Hematopoietic multipotent progenitor cell treated with erythropoietin and hydrocortisone succinate and interleukin-3 and kit ligand, for 15 days (in vitro differentiated cells): ENCODE measurements around the gene B4GALT2.

Experiments used
- DNase-seq: peaks from one replicate; pipeline ENCODE4 v3.0.0-alpha.2; 2015; ENCODE audit warnings: low spot score

B4GALT2 gene

GRCh38 chr1:43984855-43985254 is 5.8 kb downstream of the B4GALT2 start:
- no peak for DNase-seq

- DNase-seq = no peak
Observed at GRCh38 chr1:43985984-43986595, 7.1 kb downstream of the B4GALT2 start.

GRCh38 chr1:43986712-43987111 is 7.7 kb downstream of the B4GALT2 start:
- no peak for DNase-seq

DNA sequence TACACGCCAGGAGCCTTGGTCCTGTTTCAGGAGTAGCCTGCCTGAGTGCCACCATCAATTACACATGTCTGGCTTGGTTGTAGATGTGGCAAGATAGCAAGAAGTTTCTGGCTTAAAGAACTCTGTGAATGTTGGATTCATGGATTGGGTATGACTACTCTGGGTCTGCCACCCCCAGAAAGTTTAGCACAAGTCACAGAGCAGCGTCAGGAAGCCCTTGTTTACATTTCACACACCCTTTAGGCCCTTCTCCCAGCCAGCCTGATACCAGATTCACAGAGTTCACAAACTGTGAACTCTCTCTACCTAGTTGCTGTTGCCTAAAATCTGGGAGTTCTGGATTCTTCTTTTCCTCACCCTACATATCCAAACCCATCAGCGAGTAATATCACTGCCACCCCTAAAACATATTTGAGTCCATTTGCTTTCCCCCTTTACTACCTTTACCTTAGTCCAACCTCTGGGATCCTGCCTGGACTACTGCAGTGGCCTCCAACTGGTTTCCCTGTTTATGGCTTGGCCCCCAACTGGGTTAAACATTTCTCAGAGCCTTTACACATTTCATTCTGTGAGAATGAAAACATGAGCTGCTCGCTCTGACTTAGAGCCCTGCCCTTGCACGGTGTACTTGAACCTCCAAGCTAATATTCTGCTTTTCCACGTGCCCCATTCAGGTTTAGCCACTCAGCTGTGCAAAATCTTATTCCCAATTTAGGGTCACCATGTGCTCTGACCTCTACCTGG is 8.3 kb downstream of the B4GALT2 start:
- no peak for DNase-seq

DNA sequence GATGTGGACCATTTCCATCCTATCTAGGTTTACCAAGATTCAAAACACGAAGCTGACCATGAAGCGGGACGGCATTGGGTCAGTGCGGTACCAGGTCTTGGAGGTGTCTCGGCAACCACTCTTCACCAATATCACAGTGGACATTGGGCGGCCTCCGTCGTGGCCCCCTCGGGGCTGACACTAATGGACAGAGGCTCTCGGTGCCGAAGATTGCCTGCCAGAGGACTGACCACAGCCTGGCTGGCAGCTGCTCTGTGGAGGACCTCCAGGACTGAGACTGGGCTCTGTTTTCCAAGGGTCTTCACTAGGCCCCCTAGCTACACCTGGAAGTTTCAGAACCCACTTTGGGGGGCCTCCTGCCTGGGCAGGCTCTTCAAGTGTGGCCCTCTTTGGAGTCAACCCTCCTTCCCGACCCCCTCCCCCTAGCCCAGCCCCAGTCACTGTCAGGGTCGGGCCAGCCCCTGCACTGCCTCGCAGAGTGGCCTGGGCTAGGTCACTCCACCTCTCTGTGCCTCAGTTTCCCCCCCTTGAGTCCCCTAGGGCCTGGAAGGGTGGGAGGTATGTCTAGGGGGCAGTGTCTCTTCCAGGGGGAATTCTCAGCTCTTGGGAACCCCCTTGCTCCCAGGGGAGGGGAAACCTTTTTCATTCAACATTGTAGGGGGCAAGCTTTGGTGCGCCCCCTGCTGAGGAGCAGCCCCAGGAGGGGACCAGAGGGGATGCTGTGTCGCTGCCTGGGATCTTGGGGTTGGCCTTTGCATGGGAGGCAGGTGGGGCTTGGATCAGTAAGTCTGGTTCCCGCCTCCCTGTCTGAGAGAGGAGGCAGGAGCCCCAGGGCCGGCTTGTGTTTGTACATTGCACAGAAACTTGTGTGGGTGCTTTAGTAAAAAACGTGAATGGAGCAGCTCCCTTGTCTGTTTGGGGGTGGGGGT is 11.5 kb downstream of the B4GALT2 start:
- DNase-seq = no peak

DNA sequence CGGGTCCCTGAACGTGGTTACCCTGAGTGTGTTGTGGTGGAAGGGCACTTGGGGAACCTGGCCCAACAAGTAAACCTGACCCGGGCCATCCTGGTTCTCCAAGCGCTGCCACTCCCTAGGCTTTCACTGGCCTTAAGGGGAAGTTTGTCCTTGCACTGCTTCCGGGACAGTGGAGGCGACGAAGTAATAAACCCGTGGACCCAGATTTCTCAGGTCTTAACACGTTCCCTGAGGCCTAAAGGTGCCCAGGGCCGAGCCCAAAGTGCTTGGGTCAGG is 12.1 kb downstream of the B4GALT2 start:
- no peak for DNase-seq

- DNase-seq = peak; percentile 75
Observed at GRCh38 chr1:43991476-43992231, 12.6 kb downstream of the B4GALT2 start, which contains the start of gene CCDC24. Gene CCDC24, plus strand, starts transcription at chr1:43991599. Its CDS starts 280 bp downstream, at chr1:43991879.

GRCh38 chr1:43992232-43992995 is 13.4 kb downstream of the B4GALT2 start:
- DNase-seq = no peak

DNA sequence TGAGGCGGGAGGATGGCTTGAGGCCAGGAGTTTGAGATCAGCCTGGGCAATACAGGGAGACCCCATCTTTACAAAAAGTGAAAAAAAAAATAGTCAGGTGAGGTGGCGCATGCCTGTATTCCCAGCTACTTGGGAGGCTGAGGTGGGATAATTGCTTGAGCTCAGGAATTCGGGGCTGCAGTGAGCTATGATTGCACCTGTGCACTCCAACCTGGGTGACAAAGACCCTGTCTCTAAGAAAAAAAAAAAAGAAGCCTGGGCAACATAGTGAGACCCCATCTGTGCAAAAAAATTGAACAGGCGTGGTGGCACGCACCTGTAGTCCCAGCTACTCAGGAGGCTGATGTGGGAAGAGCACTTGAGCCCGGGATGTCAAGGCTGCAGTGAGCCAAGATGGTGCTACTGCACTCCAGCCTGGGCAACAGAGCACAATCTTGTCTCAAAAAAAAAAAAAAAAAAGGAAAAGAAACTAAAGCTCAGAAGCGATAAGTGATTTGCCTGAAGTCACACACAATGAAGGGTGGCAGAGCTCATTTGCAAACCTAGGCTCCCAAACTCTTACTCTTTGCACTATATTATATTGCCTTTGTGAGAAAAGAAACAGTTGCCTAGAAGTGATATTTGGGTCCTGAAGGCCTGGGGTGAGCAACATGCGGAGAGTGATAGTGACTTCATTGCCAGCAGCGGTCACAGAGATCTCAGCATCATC is 14.3 kb downstream of the B4GALT2 start:
- no peak for DNase-seq

GRCh38 chr1:43994071-43994470 is 15.1 kb downstream of the B4GALT2 start:
- no peak for DNase-seq

DNA sequence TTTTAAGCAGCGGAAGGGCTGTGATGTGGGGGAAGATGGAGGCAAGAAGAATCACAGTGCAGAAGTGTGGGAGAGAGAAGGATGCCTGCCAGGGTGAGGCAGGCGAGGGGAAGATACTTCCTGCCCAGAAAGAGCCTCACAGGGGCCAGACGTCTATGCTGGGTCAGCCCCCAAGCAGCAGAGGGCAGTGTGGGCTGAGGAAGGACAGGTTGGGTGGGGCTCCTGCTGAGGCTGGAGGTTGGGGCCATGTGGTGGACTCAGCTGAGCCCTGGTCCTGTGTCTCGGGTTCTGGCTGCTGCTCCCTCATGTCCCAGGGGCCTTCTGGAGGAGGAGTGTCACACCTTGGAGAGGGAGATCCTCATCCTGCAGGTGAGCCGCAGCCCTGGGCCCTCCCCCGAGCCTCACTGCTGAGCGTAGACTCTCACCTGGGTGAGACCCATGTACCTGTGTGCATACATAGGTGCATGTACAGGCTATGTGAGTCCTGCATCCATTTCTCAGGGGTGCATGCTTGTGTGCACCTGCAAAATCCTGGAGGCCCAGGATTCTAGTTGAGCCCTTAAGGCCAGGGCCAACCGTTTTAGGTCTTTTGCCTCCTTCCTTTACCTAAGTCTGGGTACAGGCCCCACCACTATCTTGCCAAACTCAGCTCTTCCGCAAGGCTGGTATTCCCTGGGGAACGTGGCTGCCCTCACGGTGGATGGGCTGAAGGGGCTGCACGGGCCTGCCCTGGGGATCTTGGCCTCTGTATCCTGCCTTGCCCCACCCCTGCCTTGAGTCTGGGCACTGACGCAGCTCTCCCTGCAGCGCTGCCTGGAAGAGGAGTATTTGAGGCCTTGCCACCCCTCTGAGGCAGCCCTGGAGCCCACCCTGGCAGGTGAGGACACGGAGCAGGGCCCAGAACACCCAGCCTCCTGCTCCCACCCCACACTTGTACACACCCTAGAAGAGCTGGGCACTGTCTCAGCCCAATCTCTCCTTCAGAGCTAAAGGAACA is 16.1 kb downstream of the B4GALT2 start:
- peak; percentile 64 for DNase-seq

DNA sequence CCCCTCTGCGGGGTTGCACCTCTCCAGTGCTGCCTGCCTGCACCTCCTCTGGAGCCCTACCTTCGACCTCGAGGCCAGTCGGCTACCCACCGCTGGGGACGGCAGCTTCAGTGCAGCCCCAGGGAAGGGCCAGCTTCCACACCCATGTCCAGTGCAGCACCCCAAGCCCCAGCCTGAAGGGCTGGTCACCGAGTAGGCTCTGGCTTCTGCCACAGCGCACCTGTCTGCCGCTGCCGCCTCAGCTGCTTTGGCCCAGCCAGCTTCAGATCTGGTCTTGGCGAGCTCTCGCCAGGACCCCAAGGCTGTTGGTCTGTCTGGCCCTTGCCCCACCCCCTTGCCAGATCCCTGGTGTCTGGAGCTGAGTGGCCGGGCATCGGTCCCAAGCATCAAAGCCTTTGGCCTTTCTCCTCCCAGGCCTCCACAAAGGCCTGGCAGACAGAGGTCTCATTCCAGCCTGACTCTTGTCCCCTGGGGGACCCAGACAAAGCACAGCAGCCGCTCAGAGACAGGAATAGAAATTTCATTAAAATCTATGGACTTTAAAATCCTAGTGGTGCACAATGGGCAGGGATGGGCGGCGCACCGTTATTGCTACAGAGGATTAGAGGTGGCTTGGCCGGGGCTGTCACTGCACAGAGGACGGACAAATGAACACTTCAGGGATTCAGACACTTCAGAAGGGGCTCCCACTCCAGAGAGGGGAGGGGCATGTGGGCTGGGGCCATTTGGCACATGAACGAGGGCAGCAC is 17.1 kb downstream of the B4GALT2 start:
- no peak for DNase-seq

DNA sequence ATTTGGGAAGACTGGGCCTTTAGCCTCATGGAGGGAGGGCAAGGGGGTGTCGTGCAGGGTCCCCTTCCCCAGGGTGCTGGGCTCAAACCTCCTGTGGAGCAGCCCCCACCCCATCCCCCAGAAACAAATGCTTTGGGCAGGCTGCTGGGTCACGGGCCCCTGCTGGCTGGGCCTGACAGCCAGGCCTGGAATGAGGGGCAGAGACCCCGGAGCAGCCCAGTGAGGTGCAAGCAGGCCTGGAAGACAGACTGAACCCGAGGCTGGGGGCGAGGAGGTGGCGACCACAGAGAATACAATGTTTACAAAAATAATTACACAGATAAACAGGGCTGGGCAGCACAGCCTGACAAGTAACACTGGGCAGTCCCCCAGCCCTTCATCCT is 17.7 kb downstream of the B4GALT2 start:
- no peak for DNase-seq

- no peak for DNase-seq
Observed at GRCh38 chr1:43997295-43997999, 18.4 kb downstream of the B4GALT2 start.

DNA sequence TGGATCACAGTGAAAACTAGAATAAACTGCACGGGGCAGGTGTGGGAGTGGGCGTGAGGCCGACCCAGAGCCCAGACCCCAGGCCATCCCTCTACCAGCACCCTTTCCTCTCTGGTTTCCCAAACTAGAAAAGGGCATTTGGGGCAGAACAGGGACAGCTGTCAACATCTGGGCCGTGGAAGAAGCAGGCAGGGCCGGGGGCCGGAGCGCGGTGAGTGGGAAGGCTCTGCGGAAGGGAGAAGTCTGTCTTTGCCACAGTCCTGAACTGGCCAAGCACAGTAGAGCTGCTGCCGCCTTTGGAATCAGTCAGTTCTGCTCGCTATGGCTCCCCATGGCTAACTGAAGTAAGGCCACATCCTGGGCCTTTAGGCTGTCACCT is 19.0 kb downstream of the B4GALT2 start:
- no peak for DNase-seq

DNA sequence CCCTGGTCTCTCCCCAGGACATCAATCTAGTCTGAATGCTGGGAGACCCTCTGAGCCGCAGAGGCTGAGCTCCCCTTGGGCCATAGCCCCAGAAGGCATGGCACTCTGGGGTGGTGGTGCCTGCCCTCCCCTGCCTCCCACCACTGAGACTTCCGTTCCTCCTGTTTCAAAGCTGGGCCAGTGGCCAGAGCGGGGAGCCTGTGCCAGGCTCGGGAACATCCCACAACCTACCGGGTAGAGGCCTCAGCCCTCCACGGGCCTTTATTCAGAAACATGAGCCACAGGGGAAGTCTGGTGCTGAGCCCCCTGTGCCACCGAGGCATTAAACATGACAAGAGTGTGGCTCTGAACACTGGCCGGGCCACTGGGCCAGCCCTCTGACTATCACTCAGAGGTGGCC is 20.4 kb downstream of the B4GALT2 start:
- DNase-seq = no peak

DNA sequence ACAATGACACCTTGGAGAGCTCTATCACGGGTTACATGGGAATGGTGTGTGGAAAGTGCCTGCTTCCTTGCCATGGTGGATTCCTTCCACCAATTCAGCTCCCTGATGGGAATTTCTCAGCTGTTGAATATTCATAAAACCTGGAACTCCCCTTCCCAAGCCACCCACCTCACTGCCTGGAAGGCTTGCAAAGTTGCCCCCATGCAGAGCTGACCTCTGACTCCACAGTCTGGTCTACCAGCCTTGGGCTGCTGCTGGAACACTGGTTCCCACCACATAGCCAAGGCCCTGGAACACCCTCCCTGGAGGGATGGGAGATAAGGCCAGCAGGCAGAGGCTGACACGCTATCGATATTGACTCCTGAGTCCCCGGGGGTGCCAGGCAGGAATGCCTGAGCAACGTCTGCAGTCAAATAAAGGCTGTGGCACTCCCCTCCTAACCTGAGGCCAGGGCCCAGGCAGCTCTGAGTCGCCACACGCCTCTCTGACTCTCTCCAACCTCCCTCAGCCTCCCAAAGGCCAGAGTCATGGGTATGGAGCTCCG is 21.2 kb downstream of the B4GALT2 start:
- no peak for DNase-seq

- no peak for DNase-seq
Observed at GRCh38 chr1:44002165-44002564, 23.2 kb downstream of the B4GALT2 start.
